HG03025 (cell line): ENCODE results near the gene CAP2.
"Not testable (repeated sequence)": the region's sequence is repeated elsewhere in the genome, so short reads cannot be mapped to it uniquely, and the experiment has no call there.

Experiments
- ATAC-seq: cut with Tn5 transposase; IDR thresholded peaks from one replicate; pipeline ENCODE4 v1.9.1; 2021; ENCODE audit warnings: mild to moderate bottlenecking, moderate library complexity; ENCODE audit not compliant: unreplicated experiment, low FRiP score

Gene CAP2

GRCh38 chr6:17494919-17495318 lies 101.5 kb downstream of the CAP2 start:
- no peak for ATAC-seq

- ATAC-seq, result no peak
Measured at GRCh38 chr6:17497535-17498095, 104.2 kb downstream of the CAP2 start.

- ATAC-seq, result no peak
Measured at GRCh38 chr6:17501442-17501841, 108.0 kb downstream of the CAP2 start.

- ATAC-seq, result no peak
Measured at GRCh38 chr6:17501982-17502704, 108.7 kb downstream of the CAP2 start.

GRCh38 chr6:17503051-17503450 lies 109.7 kb downstream of the CAP2 start:
- no peak for ATAC-seq

- ATAC-seq, result no peak
Measured at GRCh38 chr6:17504005-17504404, 110.6 kb downstream of the CAP2 start.

GRCh38 chr6:17505062-17505476 lies 111.7 kb downstream of the CAP2 start:
- no peak for ATAC-seq

GRCh38 chr6:17505767-17506280 lies 112.4 kb downstream of the CAP2 start:
- ATAC-seq, result no peak

GRCh38 chr6:17506531-17506930 lies 113.1 kb downstream of the CAP2 start:
- no peak for ATAC-seq

GRCh38 chr6:17506962-17507361 lies 113.6 kb downstream of the CAP2 start:
- ATAC-seq, result no peak

- ATAC-seq, result no peak
Measured at GRCh38 chr6:17511084-17511483, 117.7 kb downstream of the CAP2 start.

- no peak for ATAC-seq
Measured at GRCh38 chr6:17511580-17511979, 118.2 kb downstream of the CAP2 start.

GRCh38 chr6:17519120-17519519 lies 125.7 kb downstream of the CAP2 start:
- no peak for ATAC-seq

- ATAC-seq, result no peak
Measured at GRCh38 chr6:17525637-17526036, 132.2 kb downstream of the CAP2 start.

GRCh38 chr6:17527076-17527475 lies 133.7 kb downstream of the CAP2 start:
- ATAC-seq, result no peak

GRCh38 chr6:17530321-17530835 lies 137.0 kb downstream of the CAP2 start:
- no peak for ATAC-seq

GRCh38 chr6:17536586-17536985 lies 143.2 kb downstream of the CAP2 start:
- no peak for ATAC-seq

- no peak for ATAC-seq
Measured at GRCh38 chr6:17542243-17542642, 148.8 kb downstream of the CAP2 start.

GRCh38 chr6:17545681-17546080 lies 152.3 kb downstream of the CAP2 start:
- not testable (repeated sequence) for ATAC-seq

- ATAC-seq, result no peak
Measured at GRCh38 chr6:17551383-17551958, 158.1 kb downstream of the CAP2 start.

- no peak for ATAC-seq
Measured at GRCh38 chr6:17552861-17553260, 159.5 kb downstream of the CAP2 start.

- no peak for ATAC-seq
Measured at GRCh38 chr6:17556014-17556413, 162.6 kb downstream of the CAP2 start.
